HEK293 (cell line): ENCODE measurements around the gene SGCB.

ENCODE experiments used
- CTCF ChIA-PET: fragments of 350-600 bp; formaldehyde crosslinking; extraction: SDS; loops from one replicate; lab custom pipeline; 2021; ENCODE audit warnings: antibody characterized with exemption; lab: Yijun Ruan, JAX
- POLR2A ChIA-PET: fragments of 300-600 bp; formaldehyde crosslinking; extraction: SDS; loops from one replicate; lab custom pipeline; 2020; ENCODE audit warnings: antibody characterized with exemption, inconsistent platforms; lab: Yijun Ruan, JAX
- H3K27ac ChIP-seq: fragments of 200-500 bp; sonication (Bioruptor generic); 2 replicates; pipeline ENCODE4 v1.5.1; 2014; ENCODE audit warnings: low read depth, low read length, control low read depth, inconsistent platforms; ENCODE audit errors: extremely low read depth
- H3K36me3 ChIP-seq, 2 experiments: fragments of 200-500 bp in 1 of 2; sonication (Bioruptor generic) in 1 of 2; 1 replicate in 1 of 2; 2 replicates in 1 of 2; pipeline ENCODE4 v1.5.1; 2014 to 2017; ENCODE audit warnings: inconsistent platforms in 2 of 2, low read length in 2 of 2; ENCODE audit not compliant: control insufficient read depth in 2 of 2, insufficient read depth in 1 of 2
- H3K4me1 ChIP-seq: fragments of 200-500 bp; sonication (Bioruptor generic); 2 replicates; pipeline ENCODE4 v1.5.1; 2014; ENCODE audit warnings: mild to moderate bottlenecking, low read length, inconsistent platforms; ENCODE audit not compliant: control insufficient read depth, insufficient read depth
- H3K4me3 ChIP-seq: 2 replicates; pipeline ENCODE4 v1.5.1; 2011; ENCODE audit warnings: low read depth, mild to moderate bottlenecking, control low read depth, low read length, moderate library complexity
- H3K9me3 ChIP-seq: fragments of 200-500 bp; sonication (Bioruptor generic); 2 replicates; pipeline ENCODE4 v1.5.1; 2014; ENCODE audit warnings: low read depth, low read length, inconsistent platforms; ENCODE audit not compliant: control insufficient read depth, insufficient read depth
- AEBP2 ChIP-seq: fragments of 450-650 bp; formaldehyde crosslinking; IDR thresholded peaks from 2 replicates; pipeline ENCODE4 v1.5.1; 2016; ENCODE audit warnings: missing biosample characterization, missing genetic modification characterization, borderline replicate concordance
- GFI1B ChIP-seq: fragments of 450-650 bp; formaldehyde crosslinking; IDR thresholded peaks from 2 replicates; pipeline ENCODE4 v1.5.1; 2016; ENCODE audit warnings: missing biosample characterization, missing genetic modification characterization
- GLIS1 ChIP-seq: fragments of 450-650 bp; formaldehyde crosslinking; IDR thresholded peaks from 2 replicates; pipeline ENCODE4 v1.5.1; 2016; ENCODE audit warnings: missing biosample characterization, missing genetic modification characterization
- HIC1 ChIP-seq: fragments of 450-650 bp; formaldehyde crosslinking; IDR thresholded peaks from 2 replicates; pipeline ENCODE4 v1.5.1; 2016; ENCODE audit warnings: missing biosample characterization, missing genetic modification characterization
- HOXA7 ChIP-seq: sonication (generic); formaldehyde crosslinking; IDR thresholded peaks from 2 replicates; pipeline ENCODE4 v1.8.1; 2022; ENCODE audit warnings: missing genetic modification reagents, borderline replicate concordance
- IKZF3 ChIP-seq: fragments of 450-650 bp; IDR thresholded peaks from 2 replicates; pipeline ENCODE4 v1.5.0; 2018; ENCODE audit warnings: missing biosample characterization, mild to moderate bottlenecking, missing genetic modification characterization, moderate library complexity
- KLF16 ChIP-seq: fragments of 450-650 bp; formaldehyde crosslinking; IDR thresholded peaks from 2 replicates; pipeline ENCODE4 v1.5.1; 2017; ENCODE audit warnings: missing biosample characterization, missing genetic modification characterization
- SCRT1 ChIP-seq: fragments of 450-650 bp; formaldehyde crosslinking; IDR thresholded peaks from 2 replicates; pipeline ENCODE4 v1.5.1; 2016; ENCODE audit warnings: missing biosample characterization, missing genetic modification characterization, borderline replicate concordance
- SP7 ChIP-seq: fragments of 450-650 bp; formaldehyde crosslinking; IDR thresholded peaks from 2 replicates; pipeline ENCODE4 v1.5.1; 2016; ENCODE audit warnings: missing biosample characterization, missing genetic modification characterization
- ZBTB48 ChIP-seq: fragments of 450-650 bp; formaldehyde crosslinking; IDR thresholded peaks from 2 replicates; pipeline ENCODE4 v1.5.1; 2016; ENCODE audit warnings: missing biosample characterization, missing genetic modification characterization
- ZFP41 ChIP-seq: fragments of 450-650 bp; formaldehyde crosslinking; IDR thresholded peaks from 2 replicates; pipeline ENCODE4 v1.5.1; 2016; ENCODE audit warnings: missing biosample characterization, missing genetic modification characterization, borderline replicate concordance
- ZFP69B ChIP-seq: fragments of 450-650 bp; formaldehyde crosslinking; IDR thresholded peaks from 2 replicates; pipeline ENCODE4 v1.5.1; 2016; ENCODE audit warnings: missing biosample characterization, missing genetic modification characterization
- ZNF138 ChIP-seq: fragments of 450-650 bp; formaldehyde crosslinking; IDR thresholded peaks from 2 replicates; pipeline ENCODE4 v1.5.1; 2016; ENCODE audit warnings: missing biosample characterization, missing genetic modification characterization, borderline replicate concordance
- ZNF214 ChIP-seq: fragments of 450-650 bp; formaldehyde crosslinking; IDR thresholded peaks from 2 replicates; pipeline ENCODE4 v1.5.1; 2017; ENCODE audit warnings: missing biosample characterization, mild to moderate bottlenecking, missing genetic modification characterization, borderline replicate concordance
- ZNF280D ChIP-seq: fragments of 450-650 bp; formaldehyde crosslinking; IDR thresholded peaks from 2 replicates; pipeline ENCODE4 v1.5.1; 2016; ENCODE audit warnings: missing biosample characterization, missing genetic modification characterization
- ZNF292 ChIP-seq: fragments of 450-650 bp; formaldehyde crosslinking; IDR thresholded peaks from 2 replicates; pipeline ENCODE4 v1.5.1; 2016; ENCODE audit warnings: low read depth, missing biosample characterization, missing genetic modification characterization, borderline replicate concordance
- ZNF335 ChIP-seq: fragments of 450-650 bp; formaldehyde crosslinking; conservative IDR thresholded peaks from 2 replicates; pipeline ENCODE4 v1.5.1; 2016; ENCODE audit warnings: missing biosample characterization, missing genetic modification characterization
- ZNF350 ChIP-seq: fragments of 450-650 bp; formaldehyde crosslinking; IDR thresholded peaks from 2 replicates; pipeline ENCODE4 v1.5.0; 2017; ENCODE audit warnings: missing biosample characterization, mild to moderate bottlenecking, missing genetic modification characterization
- ZNF391 ChIP-seq: fragments of 450-650 bp; formaldehyde crosslinking; IDR thresholded peaks from 2 replicates; pipeline ENCODE4 v1.5.1; 2016; ENCODE audit warnings: low read depth, missing biosample characterization, missing genetic modification characterization, borderline replicate concordance
- ZNF560 ChIP-seq: fragments of 450-650 bp; formaldehyde crosslinking; IDR thresholded peaks from 2 replicates; pipeline ENCODE4 v1.5.1; 2017; ENCODE audit warnings: missing biosample characterization, missing genetic modification characterization, borderline replicate concordance
- ZNF600 ChIP-seq: fragments of 450-650 bp; formaldehyde crosslinking; IDR thresholded peaks from 2 replicates; pipeline ENCODE4 v1.5.1; 2016; ENCODE audit warnings: missing biosample characterization, missing genetic modification characterization
- ZNF623 ChIP-seq: fragments of 450-650 bp; formaldehyde crosslinking; IDR thresholded peaks from 2 replicates; pipeline ENCODE4 v1.5.1; 2016; ENCODE audit warnings: missing biosample characterization, missing genetic modification characterization
- ZNF629 ChIP-seq: fragments of 450-650 bp; formaldehyde crosslinking; IDR thresholded peaks from 2 replicates; pipeline ENCODE4 v1.5.1; 2017; ENCODE audit warnings: missing biosample characterization, missing genetic modification characterization
- ZNF76 ChIP-seq: fragments of 450-650 bp; formaldehyde crosslinking; IDR thresholded peaks from 2 replicates; pipeline ENCODE4; 2016; ENCODE audit warnings: low read depth, missing biosample characterization, missing genetic modification characterization, borderline replicate concordance
- ZSCAN23 ChIP-seq: fragments of 450-650 bp; formaldehyde crosslinking; IDR thresholded peaks from 2 replicates; pipeline ENCODE4 v1.5.1; 2016; ENCODE audit warnings: missing biosample characterization, missing genetic modification characterization

Gene SGCB

GRCh38 chr4:52032005-52032404, 6.1 kb downstream of the SGCB start (continued):
- TF ChIP-seq ZNF623 (tag by site-specific recombination) (no peak), ZNF629 (tag by site-specific recombination) (no peak)
- TF ChIP-seq, all 188 proteins: peak for 0

- TF ChIP-seq ZFP69B (tag by site-specific recombination) (no peak), ZFP41 (no peak), SCRT1 (tag by site-specific recombination) (no peak), ZSCAN23 (tag by site-specific recombination) (no peak), ZNF280D (tag by site-specific recombination) (no peak), ZNF335 (tag by site-specific recombination) (no peak), ZBTB48 (no peak), IKZF3 (tag by site-specific recombination) (no peak), ZNF560 (tag by site-specific recombination) (no peak), GLIS1 (tag by site-specific recombination) (no peak), HOXA7 (no peak)
- POLR2A ChIA-PET = no interaction called here
Observed at GRCh38 chr4:52028970-52029369, 9.1 kb downstream of the SGCB start.

GRCh38 chr4:52019936-52020657, 18.0 kb downstream of the SGCB start, which contains the start of gene LRRC66:
Gene LRRC66 (minus strand): TSS chr4:52020363. CDS start chr4:52017613, 2,750 bp downstream.
- CTCF ChIA-PET = no interaction called here

More at GRCh38 chr4:52028970-52029369, 9.1 kb downstream of the SGCB start:
- no peak overlapping the region for H3K27ac ChIP-seq
- H3K36me3 ChIP-seq = peaks cover 3 to 75% of the 10 kb centered on the region in 2 experiments; a peak in 2 of 3 replicates
- H3K9me3 ChIP-seq = no peaks in the 10 kb centered on the region
- no peak overlapping the region for H3K4me3 ChIP-seq
- CTCF ChIA-PET = interaction anchor here (0.7 kb wide), 1 partner anchor 61 kb away, joined by 3 read pairs; no protein-coding TSS in a partner anchor
- H3K4me1 ChIP-seq = no peaks in the 10 kb centered on the region

More at GRCh38 chr4:52019936-52020657, 18.0 kb downstream of the SGCB start, which contains the start of gene LRRC66:
- Histone ChIP-seq H3K4me3 (no peak within 1 kb of the TSS), H3K9me3 (no peaks in the 10 kb centered on the region), H3K4me1 (no peaks in the 10 kb centered on the region), H3K27ac (no peak within 1 kb of the TSS), H3K36me3 (peaks cover 0 to 43% of the 10 kb centered on the region in 2 experiments; a peak in 1 of 3 replicates)
- TF ChIP-seq HIC1 (tag by site-specific recombination) = no peak
- no peak for TF ChIP-seq AEBP2 (tag by site-specific recombination)
- no peak for TF ChIP-seq ZNF350 (tag by site-specific recombination)
- no peak for TF ChIP-seq ZNF391 (tag by site-specific recombination)
- TF ChIP-seq ZNF600 (tag by site-specific recombination) = no peak
- no peak for TF ChIP-seq SP7 (tag by site-specific recombination)
- TF ChIP-seq ZNF214 = no peak
- TF ChIP-seq GFI1B = no peak
- TF ChIP-seq ZNF76 (tag by site-specific recombination) = no peak
- no peak for TF ChIP-seq ZNF138
- TF ChIP-seq ZNF292 (tag by site-specific recombination) = no peak
- no peak for TF ChIP-seq KLF16 (tag by site-specific recombination)
- POLR2A ChIA-PET = no interaction called here
